ENCODE data around the gene SORCS2. TPM values are rescaled to one million over a fixed set of nuclear protein-coding genes. Genes with fewer than 3 reads are reported as not detected.

Gene SORCS2
- total RNA-seq, 2 donors from 2014 or later, result 1.5 to 1.7 TPM

GRCh38 chr4:7660176-7661039 is 468.1 kb downstream of the SORCS2 start:
- no peak for TF ChIP-seq CTCF (IDR thresholded peaks at IDR 0.05)
- no peaks in the 10 kb centered on the region for H3K27me3 ChIP-seq
- H3K27ac ChIP-seq, result no peak overlapping the region
- DNase-seq (ENCODE audit: low spot score), result no peak
- H3K36me3 ChIP-seq, result no peaks in the 10 kb centered on the region
- no peak overlapping the region for H3K4me3 ChIP-seq
- no peaks in the 10 kb centered on the region for H3K4me1 ChIP-seq
- no peaks in the 10 kb centered on the region for H3K9me3 ChIP-seq

- TF ChIP-seq CTCF (IDR thresholded peaks at IDR 0.05), result no peak
- H3K4me3 ChIP-seq, result no peak overlapping the region
- no peaks in the 10 kb centered on the region for H3K4me1 ChIP-seq
- H3K36me3 ChIP-seq, result no peaks in the 10 kb centered on the region
- H3K9me3 ChIP-seq, result no peaks in the 10 kb centered on the region
- no peak for DNase-seq (ENCODE audit: low spot score)
- no peak overlapping the region for H3K27ac ChIP-seq
- no peaks in the 10 kb centered on the region for H3K27me3 ChIP-seq
These were observed 468.9 kb downstream of the SORCS2 start for GRCh38 chr4:7661066-7661748.

- DNase-seq (ENCODE audit: low spot score), result no peak
- H3K36me3 ChIP-seq, result no peaks in the 10 kb centered on the region
- no peak for TF ChIP-seq CTCF (IDR thresholded peaks at IDR 0.05)
These were observed 469.6 kb downstream of the SORCS2 start for GRCh38 chr4:7661846-7662506.

GRCh38 chr4:7662507-7662846 is 470.1 kb downstream of the SORCS2 start:
- no peaks in the 10 kb centered on the region for H3K9me3 ChIP-seq
- H3K27ac ChIP-seq, result no peak overlapping the region
- no peaks in the 10 kb centered on the region for H3K36me3 ChIP-seq
- H3K4me3 ChIP-seq, result no peak overlapping the region
- H3K27me3 ChIP-seq, result no peaks in the 10 kb centered on the region
- DNase-seq (ENCODE audit: low spot score), result no peak
- no peak for TF ChIP-seq CTCF (IDR thresholded peaks at IDR 0.05)
- H3K4me1 ChIP-seq, result no peaks in the 10 kb centered on the region

More at GRCh38 chr4:7661846-7662506, 469.6 kb downstream of the SORCS2 start:
- Histone ChIP-seq H3K4me3 (no peak overlapping the region), H3K27ac (no peak overlapping the region), H3K27me3 (no peaks in the 10 kb centered on the region), H3K4me1 (no peaks in the 10 kb centered on the region), H3K9me3 (no peaks in the 10 kb centered on the region)

GRCh38 chr4:7663075-7663541 is 470.8 kb downstream of the SORCS2 start:
- DNase-seq (ENCODE audit: low spot score), result no peak
- no peaks in the 10 kb centered on the region for H3K9me3 ChIP-seq

More at GRCh38 chr4:7663075-7663541, 470.8 kb downstream of the SORCS2 start:
- Histone ChIP-seq H3K27me3 (no peaks in the 10 kb centered on the region), H3K27ac (no peak overlapping the region), H3K4me1 (no peaks in the 10 kb centered on the region), H3K4me3 (no peak overlapping the region), H3K36me3 (no peaks in the 10 kb centered on the region)
- TF ChIP-seq CTCF (IDR thresholded peaks at IDR 0.05), result no peak
